HepG2 (cell line): ENCODE results near the gene GCG. TPM values are rescaled to one million over a fixed set of nuclear protein-coding genes. Genes with fewer than 3 reads are reported as not detected.
A peak's percentile ranks its signal among the peaks of the same experiment; 100 is the strongest.

Source experiments
- EP300 ChIP-seq, 3 experiments: sonication (generic) in 1 of 3; formaldehyde crosslinking in 1 of 3; IDR thresholded peaks; 2 replicates each; pipeline versions ENCODE4 v1.5.1 to v1.6.1; 2011 to 2020; ENCODE audit warnings: low read depth in 2 of 3, low read length in 2 of 3, borderline replicate concordance in 1 of 3, improper control_type of control experiment in 1 of 3, mild to moderate bottlenecking in 1 of 3, missing genetic modification reagents in 1 of 3, moderate library complexity in 1 of 3
- FOXO4 ChIP-seq: sonication (generic); formaldehyde crosslinking; conservative IDR thresholded peaks from 2 replicates; pipeline ENCODE4 v1.8.1; 2023; ENCODE audit warnings: missing genetic modification reagents
- GFI1 ChIP-seq: sonication (generic); formaldehyde crosslinking; IDR thresholded peaks from 2 replicates; pipeline ENCODE4 v1.5.0; 2020; ENCODE audit warnings: missing genetic modification reagents, mild to moderate bottlenecking, borderline replicate concordance
- GLMP ChIP-seq: sonication (generic); formaldehyde crosslinking; IDR thresholded peaks from 2 replicates; pipeline ENCODE4 v1.9.0; 2021; ENCODE audit warnings: missing genetic modification reagents, mild to moderate bottlenecking, borderline replicate concordance
- KLF13 ChIP-seq: sonication (generic); formaldehyde crosslinking; IDR thresholded peaks from 2 replicates; pipeline ENCODE4 v1.4.0; 2020; ENCODE audit warnings: mild to moderate bottlenecking, missing genetic modification reagents
- KMT2B ChIP-seq: IDR thresholded peaks from 2 replicates; pipeline ENCODE4 v1.6.1; 2016; ENCODE audit warnings: missing genetic modification reagents, missing compliant biosample characterization
- LBX2 ChIP-seq: sonication (generic); formaldehyde crosslinking; IDR thresholded peaks from 2 replicates; pipeline ENCODE4 v1.5.0; 2020; ENCODE audit warnings: missing genetic modification reagents, mild to moderate bottlenecking, borderline replicate concordance
- MATR3 ChIP-seq: sonication (generic); formaldehyde crosslinking; IDR thresholded peaks from 2 replicates; pipeline ENCODE4 v1.4.0; 2020; ENCODE audit warnings: missing genetic modification reagents
- MXD4 ChIP-seq: IDR thresholded peaks from 2 replicates; pipeline ENCODE4 v1.6.1; 2016; ENCODE audit warnings: mild to moderate bottlenecking, missing biosample characterization, missing genetic modification reagents
- MZF1 ChIP-seq: sonication (generic); formaldehyde crosslinking; IDR thresholded peaks from 2 replicates; pipeline ENCODE4 v1.8.1; 2023; ENCODE audit warnings: mild to moderate bottlenecking, missing genetic modification reagents, borderline replicate concordance
- NFKBIZ ChIP-seq: IDR thresholded peaks from 2 replicates; pipeline ENCODE4 v1.6.1; 2018; ENCODE audit warnings: missing genetic modification reagents, missing compliant biosample characterization
- RARG ChIP-seq: sonication (generic); formaldehyde crosslinking; IDR thresholded peaks from 2 replicates; pipeline ENCODE4 v1.4.0; 2020; ENCODE audit warnings: low read depth, mild to moderate bottlenecking, missing genetic modification reagents
- RCOR2 ChIP-seq: IDR thresholded peaks from 2 replicates; pipeline ENCODE4 v1.6.1; 2016; ENCODE audit warnings: missing biosample characterization, missing genetic modification reagents
- RFX1 ChIP-seq: fragments of 450-650 bp; IDR thresholded peaks from 2 replicates; pipeline ENCODE4 v1.6.1; 2017
- SRSF1 ChIP-seq: fragments of 200-400 bp; formaldehyde crosslinking; optimal IDR thresholded peaks from 2 replicates; pipeline ENCODE3; 2017; ENCODE audit warnings: mild to moderate bottlenecking, low read depth, low read length, moderate library complexity
- TRIM24 ChIP-seq: sonication (generic); formaldehyde crosslinking; IDR thresholded peaks from 2 replicates; pipeline ENCODE4 v1.8.0; 2022; ENCODE audit warnings: mild to moderate bottlenecking, missing genetic modification reagents
- YEATS4 ChIP-seq: sonication (generic); formaldehyde crosslinking; IDR thresholded peaks from 2 replicates; pipeline ENCODE4 v1.4.0; 2020; ENCODE audit warnings: missing genetic modification reagents, borderline replicate concordance
- ZBTB8A ChIP-seq: sonication (generic); formaldehyde crosslinking; IDR thresholded peaks from 2 replicates; pipeline ENCODE4 v1.4.0; 2020; ENCODE audit warnings: mild to moderate bottlenecking, low read depth, missing genetic modification reagents, borderline replicate concordance
- ZMYM4 ChIP-seq: sonication (generic); formaldehyde crosslinking; IDR thresholded peaks from 2 replicates; pipeline ENCODE4 v1.8.1; 2023; ENCODE audit warnings: mild to moderate bottlenecking, missing genetic modification reagents
- ZNF275 ChIP-seq: sonication (generic); formaldehyde crosslinking; IDR thresholded peaks from 2 replicates; pipeline ENCODE4 v1.8.0; 2022; ENCODE audit warnings: missing genetic modification reagents, mild to moderate bottlenecking, inconsistent platforms, borderline replicate concordance
- ZNF687 ChIP-seq: sonication (generic); formaldehyde crosslinking; IDR thresholded peaks from 2 replicates; pipeline ENCODE4 v1.5.1; 2020; ENCODE audit warnings: mild to moderate bottlenecking, missing genetic modification reagents, moderate library complexity
- ZNF788 ChIP-seq: sonication (generic); formaldehyde crosslinking; IDR thresholded peaks from 2 replicates; pipeline ENCODE4 v1.5.0; 2020; ENCODE audit warnings: mild to moderate bottlenecking, missing genetic modification reagents, borderline replicate concordance
- polyA plus RNA-seq, 8 experiments: library from polyadenylated mRNA; depleted of rRNA in 3 of 8; stranded (reverse) in 7 of 8; unstranded in 1 of 8; fragments of >200 nt; fragmentation: Illumina TruSeq in 4 of 8; extraction: Trizol in 4 of 8; gene quantifications; 2 replicates each; pipeline versions ENCODE4 v1.2.1 to v1.2.3, GENCODE V29; 2011 to 2016; ENCODE audit warnings: low read depth in 4 of 8, missing spikeins in 1 of 8, mixed read lengths in 1 of 8; ENCODE audit not compliant: insufficient read depth in 1 of 8
- total RNA-seq, 5 experiments: library from RNA; depleted of rRNA; stranded (reverse); fragments of >200 nt; fragmentation: Illumina TruSeq; extraction: Trizol; gene quantifications; 2 replicates each; pipeline ENCODE4 v1.2.3, GENCODE V29; 2016; ENCODE audit warnings: low read depth in 1 of 5

Gene GCG
- total and polyA plus RNA-seq, 2 of the 13 experiments (the other 11 are each of a cell fraction or from before 2014, with no cell fraction given), result not detected

- TF ChIP-seq YEATS4 (no peak), KMT2B (CRISPR knock-in tag) (peak; percentile 56; the same call in 1 of the 2 replicates), TRIM24 (CRISPR knock-in tag) (no peak), EP300 (IDR thresholded peaks at IDR 0.05; ENCODE audit: low read depth in 2 of 2, low read length in 2 of 2) (peak; percentile 82 to 92; a peak in 3 of 4 replicates), EP300 (CRISPR knock-in tag; IDR thresholded peaks at IDR 0.05; ENCODE audit: borderline replicate concordance) (peak; percentile 62; the same call in 1 of the 2 replicates), ZNF687 (CRISPR knock-in tag) (no peak), ZBTB8A (CRISPR knock-in tag) (no peak), ZNF788 (no peak; the same call in 1 of the 2 replicates), RARG (CRISPR knock-in tag) (no peak), GFI1 (peak; percentile 73; the same call in 1 of the 2 replicates), GLMP (CRISPR knock-in tag) (no peak), MXD4 (CRISPR knock-in tag) (peak; percentile 77; the same call in 1 of the 2 replicates), RFX1 (no peak), ZNF275 (CRISPR knock-in tag) (no peak), MZF1 (no peak), SRSF1 (no peak), MATR3 (CRISPR knock-in tag) (no peak), FOXO4 (CRISPR knock-in tag) (no peak), LBX2 (CRISPR knock-in tag) (no peak), ZMYM4 (peak; percentile 66), NFKBIZ (CRISPR knock-in tag) (0 out of 2 replicates have a peak, but pooled peaks have one; percentile 35), KLF13 (CRISPR knock-in tag) (no peak), RCOR2 (CRISPR knock-in tag) (peak; percentile 84)
Observed at GRCh38 chr2:162113776-162114168, 38.3 kb downstream of the GCG start (continued).
